A673 (cell line): ENCODE measurements around the gene TBXAS1. TPM values are rescaled to one million over a fixed set of nuclear protein-coding genes. Genes with fewer than 3 reads are reported as not detected.

Experiments
- BruUV-seq: library from RNA; stranded (reverse); fragments of 400-500 nt; replicated peaks from 2 replicates; lab custom pipeline; 2021; lab: Mats Ljungman, UMichigan
- CTCF ChIA-PET: fragments of 300-600 bp; sonication (Branson Sonifier 250); formaldehyde crosslinking; loops from one replicate; lab custom pipeline; 2022; ENCODE audit warnings: antibody characterized with exemption; lab: Charles Lee
- POLR2A ChIA-PET: fragments of 300-600 bp; sonication (Branson Sonifier 250); formaldehyde crosslinking; loops from one replicate; lab custom pipeline; 2022; ENCODE audit warnings: antibody characterized with exemption; ENCODE audit not compliant: low non-redundant PET; lab: Charles Lee
- DNase-seq: peaks from one replicate; pipeline ENCODE4 v3.0.0-alpha.2; 2015; ENCODE audit warnings: low spot score
- H3K27ac ChIP-seq: fragments of 200-600 bp; sonication (generic); 2 replicates; pipeline ENCODE4 v1.5.1; 2016; ENCODE audit warnings: mixed run types, low read depth, mild to moderate bottlenecking, mixed read lengths, antibody characterized with exemption, low read length; ENCODE audit not compliant: poor library complexity, severe bottlenecking
- H3K27me3 ChIP-seq: fragments of 200-600 bp; sonication (generic); replicated peaks from 2 replicates; pipeline ENCODE4 v1.6.1; 2017; ENCODE audit warnings: mixed run types, low read depth, mild to moderate bottlenecking, mixed read lengths, antibody characterized with exemption, low read length; ENCODE audit not compliant: insufficient read depth, poor library complexity
- H3K36me3 ChIP-seq: fragments of 200-600 bp; sonication (generic); 2 replicates; pipeline ENCODE4 v1.6.1; 2016; ENCODE audit warnings: mixed run types, mild to moderate bottlenecking, mixed read lengths, antibody characterized with exemption, low read length; ENCODE audit not compliant: insufficient read depth, poor library complexity, severe bottlenecking
- H3K4me1 ChIP-seq: fragments of 200-600 bp; sonication (generic); 2 replicates; pipeline ENCODE4 v1.6.1; 2017; ENCODE audit warnings: mixed run types, mild to moderate bottlenecking, mixed read lengths, antibody characterized with exemption, low read length; ENCODE audit not compliant: insufficient read depth, poor library complexity, severe bottlenecking
- H3K4me3 ChIP-seq: fragments of 200-600 bp; sonication (generic); 2 replicates; pipeline ENCODE4 v1.5.1; 2016; ENCODE audit warnings: low read depth, mixed run types, mild to moderate bottlenecking, mixed read lengths, low read length; ENCODE audit not compliant: poor library complexity, severe bottlenecking
- H3K9me3 ChIP-seq: fragments of 200-600 bp; sonication (generic); 2 replicates; pipeline ENCODE4 v1.6.1; 2016; ENCODE audit warnings: mixed run types, low read depth, mild to moderate bottlenecking, mixed read lengths, antibody characterized with exemption, low read length; ENCODE audit not compliant: poor library complexity, severe bottlenecking
- CTCF ChIP-seq: fragments of 300-800, 200-600 bp; sonication (generic); conservative IDR thresholded peaks from 2 replicates; pipeline ENCODE4 v1.5.1; 2017; ENCODE audit warnings: low read depth, mild to moderate bottlenecking, antibody characterized with exemption, low read length, moderate library complexity, mixed read lengths
- EZH2 ChIP-seq: fragments of 200-600 bp; sonication (generic); IDR thresholded peaks from 2 replicates; pipeline ENCODE4 v1.6.1; 2017; ENCODE audit warnings: borderline replicate concordance, low read depth, mild to moderate bottlenecking, mixed read lengths, antibody characterized with exemption, low read length; ENCODE audit not compliant: poor library complexity, severe bottlenecking
- intact Hi-C: fragments of 100-400 bp; cut with micrococcal nuclease; formaldehyde crosslinking; loops from one replicate; pipeline ENCODE4 v1.10.0; 2022; ENCODE audit not compliant: unreplicated experiment
- total RNA-seq: library from RNA; stranded (reverse); gene quantifications from 2 replicates; pipeline ENCODE4 v1.2.3, GENCODE V29; 2021

The TBXAS1 gene
- total RNA-seq, 1 experiment from 2014 or later: 2.5 TPM

- no peaks in the 10 kb centered on the region for H3K9me3 ChIP-seq
- intact Hi-C loops: no loop called here
- TF ChIP-seq EZH2: no peak
- no peak for TF ChIP-seq CTCF
- no peak for DNase-seq
- ChIA-PET POLR2A (no interaction called here), CTCF (no interaction called here)
- H3K4me1 ChIP-seq: no peaks in the 10 kb centered on the region
- BruUV-seq: no TSS peak
- H3K27me3 ChIP-seq: peaks cover 16% of the 10 kb centered on the region
- H3K36me3 ChIP-seq: no peaks in the 10 kb centered on the region
- H3K27ac ChIP-seq: no peak overlapping the region
- H3K4me3 ChIP-seq: no peak overlapping the region
These were observed 11.8 kb upstream of the TBXAS1 start for GRCh38 chr7:139817249-139817648.

- TF ChIP-seq CTCF: no peak
- no peak for TF ChIP-seq EZH2
- Histone ChIP-seq H3K9me3 (no peaks in the 10 kb centered on the region), H3K36me3 (no peaks in the 10 kb centered on the region), H3K4me1 (no peaks in the 10 kb centered on the region), H3K27me3 (peaks cover 31% of the 10 kb centered on the region), H3K27ac (no peak overlapping the region), H3K4me3 (no peak overlapping the region)
- ChIA-PET CTCF (no interaction called here), POLR2A (no interaction called here)
- no peak for DNase-seq
- intact Hi-C loops: no loop called here
- BruUV-seq: no TSS peak
These were observed 9.0 kb upstream of the TBXAS1 start for GRCh38 chr7:139820089-139820488.

GRCh38 chr7:139821349-139822105 is 7.5 kb upstream of the TBXAS1 start:
- H3K27ac ChIP-seq: no peak overlapping the region
- H3K36me3 ChIP-seq: no peaks in the 10 kb centered on the region
- H3K9me3 ChIP-seq: no peaks in the 10 kb centered on the region
- H3K4me3 ChIP-seq: no peak overlapping the region
- no peak for DNase-seq
- intact Hi-C loops: no loop called here
- TF ChIP-seq EZH2 (no peak), CTCF (no peak)
- BruUV-seq: no TSS peak
- H3K4me1 ChIP-seq: no peaks in the 10 kb centered on the region
- peaks cover 43% of the 10 kb centered on the region for H3K27me3 ChIP-seq
- ChIA-PET CTCF (interaction anchor here (0.6 kb wide), 1 partner anchor 219 kb away, joined by 3 read pairs; no protein-coding TSS in a partner anchor), POLR2A (no interaction called here)
